GM12875 (cell line): ENCODE results near the gene IL17D.

Source experiments
- H3K4me3 ChIP-seq: one replicate; pipeline ENCODE4 v1.5.1; 2011; ENCODE audit warnings: low read depth, low read length, control low read depth
- TF ChIP-seq, protein P1 (sequence below): IDR thresholded peaks from 2 replicates; pipeline ENCODE4 v1.5.1; 2011; ENCODE audit warnings: low read depth, mild to moderate bottlenecking, control low read depth, inconsistent platforms, low read length, moderate library complexity, borderline replicate concordance; ENCODE audit not compliant: insufficient read depth

The IL17D gene

DNA sequence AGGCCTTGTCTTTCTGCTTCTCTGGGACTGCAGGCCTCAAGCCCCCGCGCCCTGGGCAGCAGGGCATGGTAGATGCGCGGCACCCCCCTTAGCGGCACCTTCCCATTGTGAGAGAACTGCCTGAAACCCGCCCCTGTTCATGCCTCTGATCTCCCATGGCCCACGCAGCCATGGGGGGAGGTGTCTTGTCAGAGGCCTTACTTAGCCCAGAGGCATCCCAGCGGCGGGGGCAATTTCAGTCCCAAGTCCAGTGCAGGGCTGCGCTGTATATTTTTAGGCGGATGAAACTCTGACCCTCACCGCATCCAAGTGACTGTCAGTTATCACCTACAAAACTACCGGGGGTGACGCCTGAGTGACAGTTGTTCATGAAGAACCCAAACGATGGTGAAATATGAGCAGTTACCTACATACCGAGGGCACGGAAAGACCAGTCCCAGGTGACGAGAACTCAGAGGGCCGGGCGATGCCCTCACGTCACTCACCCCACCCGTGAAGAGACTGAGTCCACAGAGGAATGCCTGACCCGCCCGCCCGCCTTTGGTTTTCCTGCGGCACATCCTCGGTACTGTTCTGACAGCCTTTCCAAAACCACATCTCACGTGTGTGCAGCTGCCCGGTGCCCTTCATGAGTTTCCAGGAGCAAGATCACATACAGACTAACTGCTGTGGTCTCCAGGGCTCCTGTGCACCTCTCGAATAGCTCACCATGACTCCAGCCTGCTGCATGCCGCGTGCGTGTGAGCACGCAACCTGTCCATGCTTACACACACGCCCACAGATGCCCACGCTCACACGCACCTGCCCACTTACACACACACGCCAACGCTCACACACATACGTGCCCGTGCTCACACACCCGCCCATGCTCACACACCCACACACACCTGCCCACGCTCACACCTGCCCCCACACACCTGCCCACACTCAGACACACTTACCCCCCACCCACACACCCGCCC, 14.4 kb downstream of the IL17D start:
- TF ChIP-seq, protein P1, sequence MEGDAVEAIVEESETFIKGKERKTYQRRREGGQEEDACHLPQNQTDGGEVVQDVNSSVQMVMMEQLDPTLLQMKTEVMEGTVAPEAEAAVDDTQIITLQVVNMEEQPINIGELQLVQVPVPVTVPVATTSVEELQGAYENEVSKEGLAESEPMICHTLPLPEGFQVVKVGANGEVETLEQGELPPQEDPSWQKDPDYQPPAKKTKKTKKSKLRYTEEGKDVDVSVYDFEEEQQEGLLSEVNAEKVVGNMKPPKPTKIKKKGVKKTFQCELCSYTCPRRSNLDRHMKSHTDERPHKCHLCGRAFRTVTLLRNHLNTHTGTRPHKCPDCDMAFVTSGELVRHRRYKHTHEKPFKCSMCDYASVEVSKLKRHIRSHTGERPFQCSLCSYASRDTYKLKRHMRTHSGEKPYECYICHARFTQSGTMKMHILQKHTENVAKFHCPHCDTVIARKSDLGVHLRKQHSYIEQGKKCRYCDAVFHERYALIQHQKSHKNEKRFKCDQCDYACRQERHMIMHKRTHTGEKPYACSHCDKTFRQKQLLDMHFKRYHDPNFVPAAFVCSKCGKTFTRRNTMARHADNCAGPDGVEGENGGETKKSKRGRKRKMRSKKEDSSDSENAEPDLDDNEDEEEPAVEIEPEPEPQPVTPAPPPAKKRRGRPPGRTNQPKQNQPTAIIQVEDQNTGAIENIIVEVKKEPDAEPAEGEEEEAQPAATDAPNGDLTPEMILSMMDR = no peak

DNA sequence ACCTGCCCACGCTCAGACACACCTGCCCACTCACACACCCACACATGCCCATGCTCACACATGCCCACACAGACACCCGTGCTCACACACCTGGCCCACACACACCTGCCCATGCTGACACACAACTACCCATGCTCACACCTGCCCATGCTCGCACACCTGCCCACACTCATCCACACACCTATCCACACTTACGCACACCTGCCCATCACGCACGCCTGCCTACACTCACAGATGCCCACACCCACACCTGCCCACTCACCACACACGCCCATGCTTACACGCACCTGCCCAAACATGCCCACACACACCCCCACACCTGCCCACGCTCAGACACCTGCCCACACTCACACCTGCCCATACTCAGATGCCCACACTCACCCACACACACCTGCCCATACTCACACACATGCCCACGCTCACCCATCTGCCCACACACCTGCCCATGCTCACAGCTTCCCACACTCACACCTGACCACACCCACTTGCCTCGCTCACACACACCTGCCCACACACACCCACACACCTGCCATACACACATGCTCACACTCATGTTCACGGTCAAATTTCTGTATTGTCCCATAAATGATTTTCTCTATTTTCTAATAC, 15.6 kb downstream of the IL17D start:
- no peak overlapping the region for H3K4me3 ChIP-seq
- TF ChIP-seq, protein P1 = no peak

More for the DNA sequence above, 14.4 kb downstream of the IL17D start:
- H3K4me3 ChIP-seq = no peak overlapping the region

DNA sequence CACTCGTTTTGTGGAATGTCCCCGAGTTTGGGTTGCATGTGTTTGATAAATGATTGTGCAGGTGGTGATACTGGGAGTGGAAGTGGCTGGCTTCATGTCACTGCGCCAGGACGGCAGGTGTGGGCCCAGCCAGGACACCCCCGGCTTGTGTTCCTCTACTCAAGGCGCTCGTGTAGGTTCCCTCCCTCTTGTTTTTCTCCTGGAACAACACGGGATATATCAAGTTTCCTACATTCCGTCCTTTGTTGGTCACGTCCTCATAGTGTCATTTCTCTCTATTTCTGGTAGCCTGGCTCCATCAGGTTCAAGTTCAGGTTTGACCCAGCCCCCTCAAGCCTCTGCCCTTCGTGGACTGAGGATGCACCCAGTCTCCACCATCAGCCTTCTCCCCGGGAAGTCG, 16.3 kb downstream of the IL17D start:
- no peak overlapping the region for H3K4me3 ChIP-seq
- TF ChIP-seq, protein P1 = no peak

DNA sequence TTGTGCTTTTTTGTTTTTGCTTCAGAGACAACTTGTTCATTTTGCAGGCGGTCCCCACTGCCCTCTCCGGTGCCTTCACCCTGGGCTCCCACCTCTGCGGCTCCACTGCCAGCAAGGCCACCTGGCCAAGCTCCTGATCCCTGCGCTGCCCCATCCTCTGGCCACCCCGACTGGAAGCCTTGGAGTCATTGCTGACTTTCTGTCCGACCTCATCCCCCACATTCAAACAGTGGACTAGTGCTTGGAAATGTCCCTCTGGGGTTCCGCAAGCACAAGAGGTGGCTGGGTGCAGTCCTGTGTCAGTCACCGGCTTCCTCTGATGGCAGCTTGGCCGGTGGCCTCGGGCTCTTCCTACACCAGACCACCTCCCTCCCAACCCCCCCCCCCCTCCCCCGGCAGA, 17.0 kb downstream of the IL17D start:
- TF ChIP-seq, protein P1 = no peak
- no peak overlapping the region for H3K4me3 ChIP-seq

DNA sequence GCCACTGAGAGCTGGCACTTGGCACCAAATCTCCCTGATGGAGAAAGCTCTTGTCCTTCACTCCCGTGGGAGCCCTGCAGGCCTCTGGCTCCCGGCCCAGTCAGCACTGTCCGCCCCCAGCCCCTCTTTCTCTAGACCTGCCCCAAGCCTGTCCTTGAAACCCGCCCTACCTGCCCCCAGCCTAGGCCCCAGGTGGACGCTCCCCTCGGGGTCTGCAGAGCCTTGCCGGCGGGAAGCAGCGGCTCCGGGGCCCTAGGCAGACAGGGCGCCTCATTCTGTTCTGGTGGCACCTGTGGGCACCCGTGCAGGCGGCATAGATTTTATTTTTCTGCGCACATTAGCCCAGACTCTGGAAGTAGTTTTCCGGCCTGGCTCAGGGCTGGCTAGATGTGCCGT, 17.6 kb downstream of the IL17D start:
- TF ChIP-seq, protein P1 = no peak

DNA sequence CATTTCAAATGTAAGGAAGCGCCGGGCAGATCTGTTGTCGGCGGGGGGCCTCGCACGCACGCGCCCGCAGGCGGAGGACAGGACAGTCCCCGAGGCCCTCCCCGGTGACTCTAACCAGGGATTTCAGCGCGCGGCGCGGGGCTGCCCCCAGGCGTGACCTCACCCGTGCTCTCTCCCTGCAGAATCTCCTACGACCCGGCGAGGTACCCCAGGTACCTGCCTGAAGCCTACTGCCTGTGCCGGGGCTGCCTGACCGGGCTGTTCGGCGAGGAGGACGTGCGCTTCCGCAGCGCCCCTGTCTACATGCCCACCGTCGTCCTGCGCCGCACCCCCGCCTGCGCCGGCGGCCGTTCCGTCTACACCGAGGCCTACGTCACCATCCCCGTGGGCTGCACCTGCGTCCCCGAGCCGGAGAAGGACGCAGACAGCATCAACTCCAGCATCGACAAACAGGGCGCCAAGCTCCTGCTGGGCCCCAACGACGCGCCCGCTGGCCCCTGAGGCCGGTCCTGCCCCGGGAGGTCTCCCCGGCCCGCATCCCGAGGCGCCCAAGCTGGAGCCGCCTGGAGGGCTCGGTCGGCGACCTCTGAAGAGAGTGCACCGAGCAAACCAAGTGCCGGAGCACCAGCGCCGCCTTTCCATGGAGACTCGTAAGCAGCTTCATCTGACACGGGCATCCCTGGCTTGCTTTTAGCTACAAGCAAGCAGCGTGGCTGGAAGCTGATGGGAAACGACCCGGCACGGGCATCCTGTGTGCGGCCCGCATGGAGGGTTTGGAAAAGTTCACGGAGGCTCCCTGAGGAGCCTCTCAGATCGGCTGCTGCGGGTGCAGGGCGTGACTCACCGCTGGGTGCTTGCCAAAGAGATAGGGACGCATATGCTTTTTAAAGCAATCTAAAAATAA, 18.2 kb downstream of the IL17D start:
- H3K4me3 ChIP-seq = peak overlapping the region; percentile 23
- TF ChIP-seq, protein P1 = no peak

More for the DNA sequence above, 17.6 kb downstream of the IL17D start:
- H3K4me3 ChIP-seq = no peak overlapping the region
